Subcutaneous abdominal adipose tissue (tissue), 5 donors: ENCODE measurements around the gene ZBTB40.

ENCODE experiments used
- H3K27ac ChIP-seq: one replicate; pipeline ENCODE4 v1.7.0; 2013; ENCODE audit warnings: low read depth, mild to moderate bottlenecking, inconsistent platforms, low read length, moderate library complexity
- H3K27me3 ChIP-seq, 5 donors: one replicate each; pipeline ENCODE4 v1.7.0; 2013; ENCODE audit warnings: low read length in 5 of 5, inconsistent platforms in 1 of 5; ENCODE audit not compliant: control insufficient read depth in 5 of 5, insufficient read depth in 4 of 5
- H3K36me3 ChIP-seq, 5 donors: one replicate each; pipeline ENCODE4 v1.7.0; 2013; ENCODE audit warnings: low read length in 5 of 5; ENCODE audit not compliant: control insufficient read depth in 5 of 5, insufficient read depth in 5 of 5
- H3K4me1 ChIP-seq, 5 donors: one replicate each; pipeline ENCODE4 v1.7.0; 2013; ENCODE audit warnings: low read length in 5 of 5, mild to moderate bottlenecking in 3 of 5, moderate library complexity in 1 of 5; ENCODE audit not compliant: control insufficient read depth in 5 of 5, insufficient read depth in 5 of 5
- H3K4me3 ChIP-seq, 5 donors: one replicate each; pipeline ENCODE4 v1.7.0; 2013; ENCODE audit warnings: low read length in 5 of 5, low read depth in 1 of 5
- H3K9ac ChIP-seq, 5 donors: one replicate each; pipeline ENCODE4 v1.7.0; 2013; ENCODE audit warnings: low read length in 5 of 5, mild to moderate bottlenecking in 4 of 5, moderate library complexity in 3 of 5
- H3K9me3 ChIP-seq, 5 donors: one replicate each; pipeline ENCODE4 v1.7.0; 2013; ENCODE audit warnings: low read length in 5 of 5; ENCODE audit not compliant: control insufficient read depth in 5 of 5
- donor health status: healthy.
- donor health status: healthy.
- donor health status: healthy.
- donor health status: healthy.
- donor health status: healthy.

The ZBTB40 gene

GRCh38 chr1:22498463-22498862, 46.8 kb downstream of the ZBTB40 start:
- Histone ChIP-seq H3K9me3 (no peaks in the 10 kb centered on the region), H3K4me3 (no peak overlapping the region), H3K9ac (no peak overlapping the region), H3K27me3 (no peaks in the 10 kb centered on the region), H3K4me1 (peaks cover 4 to 24% (median 16%) of the 10 kb centered on the region in 5 donors), H3K27ac (no peak overlapping the region), H3K36me3 (peaks cover 8 to 23% (median 14%) of the 10 kb centered on the region in 5 donors)

DNA sequence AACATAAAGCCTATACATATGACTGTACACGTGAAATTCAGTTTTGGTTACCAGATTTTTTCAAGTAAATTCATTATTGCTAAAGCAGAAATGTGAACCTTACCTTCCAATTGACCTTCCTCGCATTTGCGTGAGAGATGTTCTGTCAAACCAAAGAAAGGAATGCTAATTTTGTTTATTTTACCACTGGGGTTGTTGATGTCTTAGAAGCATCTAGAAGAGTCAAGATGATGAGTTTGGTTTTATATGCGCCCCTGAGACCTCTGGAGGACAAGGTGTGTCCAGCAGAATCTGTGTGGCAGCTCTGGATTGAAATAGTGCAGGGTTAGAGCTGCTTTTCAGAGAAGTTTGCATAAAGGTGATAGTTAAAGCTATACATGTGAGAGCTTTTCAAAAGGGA, 48.4 kb downstream of the ZBTB40 start:
- H3K4me3 ChIP-seq = no peak overlapping the region
- no peaks in the 10 kb centered on the region for H3K9me3 ChIP-seq
- no peak overlapping the region for H3K27ac ChIP-seq
- no peaks in the 10 kb centered on the region for H3K27me3 ChIP-seq
- peaks cover 4 to 16% (median 10%) of the 10 kb centered on the region in 5 donors for H3K4me1 ChIP-seq
- no peak overlapping the region for H3K9ac ChIP-seq
- peaks cover 8 to 23% (median 15%) of the 10 kb centered on the region in 5 donors for H3K36me3 ChIP-seq

- H3K9ac ChIP-seq = no peak overlapping the region
- no peak overlapping the region for H3K27ac ChIP-seq
- peaks cover 4 to 14% (median 7%) of the 10 kb centered on the region in 5 donors for H3K4me1 ChIP-seq
- no peaks in the 10 kb centered on the region for H3K27me3 ChIP-seq
- no peaks in the 10 kb centered on the region for H3K9me3 ChIP-seq
- peaks cover 8 to 23% (median 15%) of the 10 kb centered on the region in 5 donors for H3K36me3 ChIP-seq
- H3K4me3 ChIP-seq = no peak overlapping the region
These were observed 48.8 kb downstream of the ZBTB40 start for GRCh38 chr1:22500471-22500870.

DNA sequence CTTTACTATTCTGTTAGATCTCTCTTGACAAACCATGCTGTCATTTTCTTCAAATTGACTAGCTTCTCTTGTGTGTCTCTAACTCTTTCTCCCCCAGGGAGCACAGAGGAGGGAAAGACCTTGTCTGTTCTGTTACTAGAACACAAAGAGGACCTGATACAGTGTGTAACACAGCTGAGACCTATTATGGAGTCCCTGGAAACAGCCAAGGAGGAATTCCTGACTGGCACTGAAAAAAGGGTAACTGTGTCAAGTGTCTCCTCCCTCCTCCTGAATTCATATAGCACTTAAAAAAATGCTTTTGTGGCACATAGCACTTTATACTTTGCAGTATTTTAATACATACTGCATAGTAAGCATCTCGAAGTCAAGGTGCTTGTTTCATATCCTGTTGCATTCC, 50.6 kb downstream of the ZBTB40 start:
- Histone ChIP-seq H3K4me3 (no peak overlapping the region), H3K4me1 (peaks cover 0 to 8% (median 6%) of the 10 kb centered on the region in 5 donors), H3K9me3 (no peaks in the 10 kb centered on the region), H3K27ac (no peak overlapping the region), H3K36me3 (peaks cover 19 to 32% (median 26%) of the 10 kb centered on the region in 5 donors), H3K9ac (no peak overlapping the region), H3K27me3 (no peaks in the 10 kb centered on the region)

DNA sequence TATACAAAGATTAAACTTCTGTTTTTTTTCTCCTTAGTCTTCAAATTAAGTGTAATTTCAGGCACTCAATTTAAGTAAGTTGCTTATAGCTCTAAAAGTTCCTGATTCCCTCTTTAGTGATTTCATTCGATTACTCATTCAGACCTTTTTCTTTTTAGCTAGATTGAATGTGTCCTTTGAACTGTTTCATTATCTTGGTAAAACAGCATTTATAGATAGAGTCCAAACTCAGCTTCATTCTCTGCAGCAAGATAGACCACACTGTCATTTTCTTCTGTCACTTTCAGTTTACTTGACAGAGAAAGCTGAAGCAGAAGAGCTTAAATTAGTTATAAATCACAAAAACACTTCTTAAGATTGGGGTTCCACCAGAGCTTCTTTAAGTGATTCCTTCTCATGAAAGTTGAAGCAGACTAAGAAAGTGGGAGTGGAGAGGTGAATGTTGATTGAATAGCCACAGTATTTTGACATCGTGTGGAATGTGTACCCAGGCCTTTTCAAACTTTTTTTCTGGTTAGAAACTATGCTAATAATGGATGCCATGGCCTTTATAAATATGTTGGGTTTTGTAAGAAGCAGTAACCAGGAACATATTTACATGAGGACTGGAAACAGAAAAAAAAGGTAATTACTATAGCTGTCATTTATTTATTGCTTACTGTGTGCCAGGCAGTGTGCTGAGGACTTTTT, 52.2 kb downstream of the ZBTB40 start:
- no peaks in the 10 kb centered on the region for H3K9me3 ChIP-seq
- peaks cover 35 to 45% (median 36%) of the 10 kb centered on the region in 5 donors for H3K36me3 ChIP-seq
- H3K4me3 ChIP-seq = no peak overlapping the region
- no peaks in the 10 kb centered on the region for H3K27me3 ChIP-seq
- H3K4me1 ChIP-seq = peaks cover 0 to 8% (median 6%) of the 10 kb centered on the region in 5 donors
- no peak overlapping the region for H3K27ac ChIP-seq
- no peak overlapping the region for H3K9ac ChIP-seq

DNA sequence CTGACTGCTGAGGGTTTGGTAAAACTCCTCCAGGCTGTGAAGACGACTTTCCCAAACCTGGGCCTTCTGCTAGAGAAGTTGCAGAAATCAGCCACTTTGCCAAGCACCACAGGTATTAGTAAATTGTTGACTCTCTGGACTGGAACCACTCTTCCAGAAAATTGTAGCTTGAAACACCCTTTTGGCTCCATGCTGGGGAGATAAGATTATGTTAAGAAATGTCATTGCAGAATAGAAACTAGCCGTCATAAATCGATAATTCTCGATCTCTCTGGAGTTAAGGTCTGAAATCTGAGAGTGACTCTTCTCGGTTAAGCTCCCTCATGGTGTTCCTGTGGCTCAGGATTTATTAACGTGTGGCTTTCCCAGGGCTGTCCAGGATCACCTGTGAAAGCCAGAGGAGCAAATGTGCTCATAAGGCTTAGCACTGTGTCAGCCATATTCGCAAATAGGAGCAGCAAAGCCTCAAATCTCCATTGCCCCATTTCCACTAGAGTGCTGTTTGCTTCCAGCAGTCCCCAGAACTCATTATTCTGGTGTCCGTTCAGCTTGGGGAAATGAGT, 54.6 kb downstream of the ZBTB40 start:
- Histone ChIP-seq H3K9me3 (no peaks in the 10 kb centered on the region), H3K36me3 (peaks cover 51 to 69% (median 59%) of the 10 kb centered on the region in 5 donors), H3K4me1 (no peaks in the 10 kb centered on the region), H3K4me3 (no peak overlapping the region), H3K27me3 (no peaks in the 10 kb centered on the region), H3K27ac (no peak overlapping the region), H3K9ac (no peak overlapping the region)

DNA sequence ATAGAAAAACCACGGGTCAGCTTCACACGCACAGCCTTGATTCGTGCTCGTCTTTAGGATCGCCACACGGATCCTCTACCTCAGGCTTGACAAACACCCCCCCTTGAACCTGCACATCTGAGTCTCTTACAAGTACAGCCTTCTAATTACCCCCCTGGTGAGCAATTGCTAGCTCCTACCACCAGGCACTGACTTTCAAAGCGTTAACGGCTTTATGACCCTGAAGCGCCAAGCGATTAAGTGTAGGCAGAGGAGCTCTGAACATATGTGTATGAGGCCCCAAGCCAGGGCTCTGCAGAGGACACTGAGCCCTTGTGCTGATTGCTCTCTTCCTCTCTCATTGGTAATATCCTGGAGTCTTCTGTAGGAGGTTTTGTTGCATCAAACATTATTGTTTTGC, 55.9 kb downstream of the ZBTB40 start:
- Histone ChIP-seq H3K36me3 (peaks cover 53 to 76% (median 69%) of the 10 kb centered on the region in 5 donors), H3K4me3 (no peak overlapping the region), H3K27me3 (no peaks in the 10 kb centered on the region), H3K27ac (no peak overlapping the region), H3K4me1 (no peaks in the 10 kb centered on the region), H3K9ac (no peak overlapping the region), H3K9me3 (no peaks in the 10 kb centered on the region)

- Histone ChIP-seq H3K9me3 (no peaks in the 10 kb centered on the region), H3K27me3 (no peaks in the 10 kb centered on the region), H3K36me3 (peaks cover 54 to 82% (median 76%) of the 10 kb centered on the region in 5 donors), H3K4me3 (no peak overlapping the region), H3K9ac (no peak overlapping the region), H3K27ac (no peak overlapping the region), H3K4me1 (no peaks in the 10 kb centered on the region)
These were observed 56.7 kb downstream of the ZBTB40 start for GRCh38 chr1:22508329-22508728.

DNA sequence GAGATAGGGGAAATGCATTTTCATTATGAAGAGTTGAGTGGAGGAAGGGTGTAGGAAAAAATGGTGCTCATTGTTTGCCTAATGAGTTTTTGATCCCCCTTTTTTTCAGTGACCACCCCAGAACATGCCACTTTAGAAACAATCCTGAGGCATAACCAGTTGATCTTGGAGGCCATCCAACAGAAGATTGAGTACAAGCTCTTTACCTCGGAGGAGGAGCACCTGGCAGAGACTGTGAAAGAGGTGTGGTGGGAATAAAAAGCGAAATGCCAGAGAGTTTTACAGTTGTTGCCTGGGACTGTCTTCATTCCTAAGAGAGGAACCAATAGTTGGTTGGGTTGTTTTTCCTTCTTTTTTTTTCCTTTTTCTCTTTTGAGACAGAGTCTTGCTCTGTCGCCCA, 57.3 kb downstream of the ZBTB40 start:
- H3K27ac ChIP-seq = no peak overlapping the region
- no peak overlapping the region for H3K9ac ChIP-seq
- no peaks in the 10 kb centered on the region for H3K9me3 ChIP-seq
- H3K27me3 ChIP-seq = no peaks in the 10 kb centered on the region
- no peak overlapping the region for H3K4me3 ChIP-seq
- H3K4me1 ChIP-seq = no peaks in the 10 kb centered on the region
- H3K36me3 ChIP-seq = peaks cover 54 to 85% (median 79%) of the 10 kb centered on the region in 5 donors

- no peaks in the 10 kb centered on the region for H3K27me3 ChIP-seq
- no peak overlapping the region for H3K9ac ChIP-seq
- no peak overlapping the region for H3K4me3 ChIP-seq
- peaks cover 58 to 91% (median 87%) of the 10 kb centered on the region in 5 donors for H3K36me3 ChIP-seq
- no peaks in the 10 kb centered on the region for H3K4me1 ChIP-seq
- H3K27ac ChIP-seq = no peak overlapping the region
- H3K9me3 ChIP-seq = no peaks in the 10 kb centered on the region
These were observed 58.2 kb downstream of the ZBTB40 start for GRCh38 chr1:22509815-22510214.
